ENCODE results near the gene B3GNT8.
"Not testable (repeated sequence)": the region's sequence is repeated elsewhere in the genome, so short reads cannot be mapped to it uniquely, and the experiment has no call there.

B3GNT8 gene

DNA sequence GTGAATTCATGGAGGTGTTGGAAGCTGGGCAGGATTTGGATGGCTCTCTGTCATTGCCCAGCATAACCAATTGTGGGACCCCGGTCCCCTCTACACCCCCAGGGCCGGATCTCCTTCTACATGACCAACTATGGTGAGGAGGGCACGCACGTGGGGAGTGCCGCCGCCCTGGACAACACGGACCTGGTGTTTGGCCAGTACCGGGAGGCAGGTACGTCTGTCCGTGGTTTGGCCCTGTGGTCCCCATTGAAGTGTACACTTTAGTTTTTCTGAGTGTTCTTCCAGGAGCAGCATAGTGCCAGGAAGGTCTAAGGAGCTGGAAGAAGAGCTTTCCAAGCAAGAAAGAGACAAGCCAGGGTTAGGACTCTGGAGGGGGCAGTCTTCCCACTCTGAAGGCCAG lies 13.2 kb downstream of the B3GNT8 start:
- DNase-seq, result no peak

DNA sequence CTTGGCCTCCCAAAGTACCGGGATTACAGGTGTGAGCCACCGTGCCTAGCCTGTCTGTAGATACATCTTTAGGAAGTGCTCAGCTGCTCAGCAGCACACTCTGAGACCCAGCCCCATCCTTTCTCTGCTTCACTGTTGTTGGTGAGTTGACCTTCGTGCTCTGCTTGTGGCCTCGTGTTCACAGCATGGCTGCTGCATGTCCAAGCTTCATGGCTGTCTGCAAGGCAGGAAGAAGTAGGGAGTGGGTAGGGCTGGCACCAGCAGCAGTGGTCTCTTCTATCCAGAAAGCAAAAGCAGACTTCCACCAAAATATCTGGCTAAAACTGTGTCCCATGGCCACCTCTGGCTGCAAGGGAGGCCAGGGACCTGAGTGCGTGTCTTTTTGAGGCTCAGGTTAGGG lies 14.2 kb downstream of the B3GNT8 start:
- DNase-seq, result no peak

DNA sequence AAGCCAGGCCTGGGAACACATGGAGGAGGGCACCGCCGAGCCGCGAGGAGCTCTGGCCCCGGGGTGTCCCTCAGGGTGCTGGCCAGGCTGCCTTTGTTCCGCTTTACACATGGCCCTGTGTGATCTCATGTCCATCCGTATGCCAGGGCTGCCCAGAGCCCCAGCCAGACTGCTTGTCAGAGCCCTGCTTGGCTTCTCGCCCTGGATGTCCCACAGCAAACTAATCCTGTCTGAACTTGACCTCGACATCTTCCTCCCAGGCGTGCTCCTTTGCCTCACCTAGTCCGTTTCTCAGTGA lies 15.3 kb downstream of the B3GNT8 start:
- no peak for DNase-seq

DNA sequence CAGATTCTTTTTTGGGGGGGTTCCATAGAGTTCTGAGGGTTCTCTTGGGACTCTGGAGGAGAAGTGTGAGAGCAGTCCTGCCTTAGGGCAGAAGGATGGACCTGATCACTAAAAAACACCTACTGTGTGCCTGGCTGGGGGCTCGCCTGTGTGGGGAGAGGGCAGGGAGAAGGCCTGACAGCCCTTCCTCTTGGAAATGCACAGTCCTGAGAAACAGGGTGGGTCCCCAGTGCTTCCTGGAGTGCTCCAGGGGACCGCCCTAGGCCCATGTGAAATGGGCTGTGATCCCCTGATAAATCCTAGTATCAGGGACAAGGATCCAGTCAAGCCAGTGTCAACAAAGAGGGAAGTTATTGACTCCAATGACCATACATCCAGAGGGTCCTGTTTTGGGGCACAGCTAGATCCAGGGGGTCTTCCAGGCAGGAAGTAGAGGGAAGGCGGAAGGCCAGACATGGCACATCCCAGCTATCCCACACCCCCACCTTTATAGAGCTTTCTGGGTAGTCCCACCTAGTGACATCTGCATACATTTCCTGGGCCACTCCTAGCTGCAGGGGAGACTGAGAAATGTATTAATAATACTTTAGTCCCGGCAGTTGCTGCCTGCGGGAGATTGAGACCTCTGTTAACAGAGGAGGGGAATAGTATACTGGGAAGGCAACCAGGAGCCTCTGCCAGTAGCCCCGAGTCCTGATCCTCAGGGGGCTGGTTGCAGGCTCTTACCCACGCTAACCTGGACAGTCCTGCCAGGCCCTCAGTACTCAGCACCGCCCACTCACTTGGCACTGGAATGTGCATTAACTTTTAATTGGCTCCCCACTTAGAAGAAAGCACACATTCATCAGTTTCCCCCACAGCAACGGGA lies 15.8 kb downstream of the B3GNT8 start:
- no peak for DNase-seq

DNA sequence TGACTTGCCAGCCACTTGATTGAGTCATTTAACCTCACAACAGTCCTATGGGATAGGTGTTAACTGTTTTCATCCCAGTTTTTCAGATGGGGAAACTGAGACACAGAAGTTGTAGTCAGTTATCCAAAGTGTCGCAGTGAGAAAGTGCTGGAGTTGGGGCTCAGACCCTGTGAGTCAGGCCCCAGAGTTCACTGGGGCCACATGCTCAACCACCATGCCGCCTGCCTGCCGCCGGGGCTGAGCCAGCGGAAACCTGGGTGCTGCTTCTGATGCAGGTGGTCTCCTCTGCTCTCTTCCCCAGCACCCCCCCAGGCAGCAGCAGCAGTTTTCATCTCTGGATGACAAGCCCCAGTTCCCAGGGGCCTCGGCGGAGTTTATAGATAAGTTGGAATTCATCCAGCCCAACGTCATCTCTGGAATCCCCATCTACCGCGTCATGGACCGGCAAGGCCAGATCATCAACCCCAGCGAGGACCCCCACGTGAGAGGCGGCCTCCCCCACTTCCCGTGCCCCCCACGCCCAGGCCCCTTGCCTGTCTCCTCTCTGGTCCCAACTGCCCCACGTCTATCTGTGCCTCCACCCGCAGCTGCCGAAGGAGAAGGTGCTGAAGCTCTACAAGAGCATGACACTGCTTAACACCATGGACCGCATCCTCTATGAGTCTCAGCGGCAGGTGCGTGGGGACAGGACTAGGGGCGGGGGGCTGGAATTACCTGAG lies 16.7 kb downstream of the B3GNT8 start:
- no peak for DNase-seq

DNA sequence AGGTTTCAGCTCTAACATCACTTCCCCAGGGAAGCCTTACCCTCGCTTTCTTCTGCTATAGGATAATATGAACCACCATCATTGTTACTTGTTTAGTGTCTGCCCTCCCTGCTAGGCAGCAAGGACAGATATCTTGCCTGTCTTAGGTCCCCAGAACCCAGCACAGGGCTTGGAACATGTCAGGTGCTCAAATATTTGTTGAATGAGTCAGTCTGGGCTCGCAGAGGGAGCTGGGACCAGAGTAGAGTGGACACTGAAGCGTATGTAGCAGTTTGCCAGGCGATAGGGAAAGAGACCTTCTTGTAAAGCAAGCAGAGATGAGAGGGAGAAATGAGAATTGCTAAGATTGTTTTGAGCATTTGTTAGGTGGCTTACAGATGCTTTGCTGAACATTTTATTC lies 17.9 kb downstream of the B3GNT8 start:
- DNase-seq, result no peak

DNA sequence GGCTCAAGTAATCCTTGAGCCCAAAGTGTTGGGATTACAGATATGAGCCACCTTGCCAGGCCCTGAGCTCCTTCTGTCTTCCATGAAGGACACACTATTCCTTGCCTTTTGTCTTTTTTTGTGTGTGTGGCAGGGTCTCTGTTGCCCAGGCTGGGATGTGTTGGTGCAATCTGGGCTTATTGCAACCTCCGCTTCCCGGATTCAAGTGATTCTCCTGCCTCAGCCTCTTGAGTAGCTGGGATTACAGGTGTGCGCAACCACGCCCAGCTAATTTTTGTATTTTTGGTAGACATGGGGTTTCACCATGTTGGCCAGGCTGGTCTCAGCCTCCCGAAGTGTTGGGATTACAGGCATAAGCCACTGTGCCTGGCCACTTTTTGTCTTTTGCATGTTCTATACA lies 18.3 kb downstream of the B3GNT8 start:
- not testable (repeated sequence) for DNase-seq

DNA sequence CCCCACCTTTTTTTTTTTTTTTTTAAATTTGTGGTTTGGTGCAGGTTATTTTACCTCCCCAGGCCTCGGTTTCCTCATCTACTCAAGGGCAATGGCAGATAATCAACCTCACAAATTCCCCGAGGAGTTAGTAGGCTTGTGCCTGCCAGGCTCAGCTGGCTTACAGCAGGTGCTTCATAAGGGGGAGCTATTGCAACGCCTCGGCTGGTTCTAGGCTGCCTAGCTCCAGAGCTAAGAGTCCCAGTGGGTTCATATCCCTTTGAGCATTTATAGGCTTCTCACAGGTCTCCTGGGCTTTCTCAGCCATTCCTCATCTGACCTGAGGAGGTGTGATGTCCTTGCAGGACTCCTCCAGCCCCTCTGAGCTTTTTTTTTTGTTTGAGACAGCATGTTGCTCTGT lies 18.9 kb downstream of the B3GNT8 start:
- DNase-seq, result no peak

DNA sequence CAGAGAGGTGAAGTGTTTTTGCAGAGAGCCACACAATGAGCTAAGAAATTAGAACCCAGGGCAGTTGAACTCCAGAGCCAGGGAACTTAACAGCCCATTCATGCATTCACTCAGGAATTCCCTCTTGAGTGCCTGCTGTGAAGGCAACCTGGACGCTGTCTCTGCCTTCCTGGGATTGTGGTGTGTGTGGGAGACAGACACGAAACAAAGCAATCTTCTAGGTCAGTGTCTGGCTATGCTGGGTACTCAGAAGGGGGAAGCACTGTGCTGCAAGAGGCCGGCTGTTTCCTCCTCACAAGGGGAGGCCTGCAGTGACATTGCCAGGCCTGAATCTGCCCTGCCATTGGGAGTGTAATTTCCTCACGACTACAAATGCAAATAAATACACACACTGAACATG lies 19.9 kb downstream of the B3GNT8 start:
- DNase-seq, result no peak

DNA sequence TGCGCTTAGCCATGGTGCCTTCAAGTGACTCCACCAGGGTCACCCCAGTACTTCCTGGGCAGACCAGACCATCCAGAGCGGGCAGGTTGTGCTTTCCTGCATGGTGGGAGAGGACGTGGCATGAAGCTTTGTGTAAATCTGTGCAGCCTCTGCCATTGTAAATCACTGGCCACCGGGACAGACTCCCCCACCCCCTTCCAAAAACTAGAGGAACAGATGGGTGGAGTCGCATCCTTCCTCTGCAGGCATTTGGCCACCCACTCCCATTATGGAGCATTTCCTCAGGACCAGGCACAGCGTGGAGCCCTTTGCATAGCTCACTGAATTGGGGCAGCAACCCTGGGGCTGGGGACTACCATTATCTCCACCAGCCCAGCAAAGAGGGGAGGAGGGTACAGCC lies 21.4 kb downstream of the B3GNT8 start:
- no peak for DNase-seq

DNA sequence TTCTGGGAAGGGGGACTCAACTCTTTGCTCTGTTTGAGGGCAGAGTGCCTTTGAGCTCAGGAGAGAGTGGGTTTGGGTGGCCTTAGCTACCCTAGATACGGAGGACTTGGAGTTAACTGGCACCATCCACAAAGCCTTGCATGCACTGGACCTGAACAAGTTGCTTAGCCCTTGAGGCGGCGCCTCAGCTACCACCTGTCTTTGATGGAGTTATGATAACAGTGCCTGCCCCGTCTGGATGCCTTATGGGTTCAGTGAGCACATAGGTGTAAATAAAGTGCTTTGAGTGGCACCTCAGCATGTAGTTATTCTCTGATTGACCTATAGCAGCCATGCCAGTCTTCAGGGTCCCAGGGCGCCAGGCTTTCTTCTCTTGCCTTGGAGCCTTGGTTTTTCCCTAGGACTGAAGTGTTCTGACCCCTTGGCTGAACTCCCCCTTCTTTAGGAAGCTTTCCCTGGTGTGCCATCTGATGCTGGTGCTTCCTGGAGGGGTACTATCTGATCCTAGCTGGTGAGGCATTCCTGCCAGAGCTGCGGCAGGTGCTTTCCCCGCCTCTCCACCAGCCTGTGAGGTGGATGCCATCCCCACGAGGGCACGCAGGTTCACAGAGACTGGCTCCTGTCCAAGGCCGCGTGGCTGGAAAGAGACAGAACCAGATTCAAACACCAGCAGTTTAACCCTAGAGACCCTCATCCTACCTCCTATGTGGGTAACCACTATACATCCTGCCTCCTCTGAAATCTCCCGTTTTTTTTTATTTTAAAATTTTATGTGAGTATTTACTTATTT lies 23.8 kb downstream of the B3GNT8 start:
- no peak for DNase-seq

DNA sequence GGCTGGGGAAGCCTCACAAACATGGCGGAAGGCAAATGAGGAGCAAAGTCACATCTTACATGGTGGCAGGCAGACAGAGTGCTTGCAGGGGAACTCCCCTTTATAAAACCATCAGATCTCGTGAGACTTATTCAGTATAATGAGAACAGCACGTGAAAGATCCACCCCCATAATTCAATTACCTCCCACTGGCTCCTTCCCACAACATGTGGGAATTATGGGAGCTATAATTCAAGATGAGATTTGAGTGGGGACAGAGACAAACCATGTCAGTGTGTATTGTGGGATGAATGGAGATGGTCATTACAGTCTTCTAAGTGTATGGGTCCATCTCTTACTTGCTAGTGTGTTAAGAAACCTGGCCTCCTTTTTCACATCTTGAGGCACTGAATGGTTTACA lies 25.2 kb downstream of the B3GNT8 start:
- DNase-seq, result no peak

DNA sequence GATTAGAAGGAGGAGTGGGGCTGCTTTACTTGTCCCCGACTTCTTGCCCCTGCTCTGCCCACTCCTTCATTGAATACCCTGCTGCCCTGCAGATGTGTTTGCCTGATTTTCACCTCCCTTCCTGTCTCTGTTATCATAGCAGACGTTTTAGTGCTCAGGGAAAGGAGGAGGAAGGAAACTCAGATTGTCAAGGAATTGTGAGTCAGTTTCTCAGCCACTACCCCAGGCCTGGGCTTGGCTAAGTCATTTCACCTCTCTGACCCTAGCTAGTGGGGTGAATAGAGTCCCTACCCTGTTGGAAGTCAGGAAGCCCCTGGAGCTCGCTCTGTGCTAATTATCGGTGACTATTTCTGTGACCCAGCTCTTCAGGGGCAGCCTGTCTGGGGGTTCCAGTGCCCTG lies 25.7 kb downstream of the B3GNT8 start:
- no peak for DNase-seq

DNA sequence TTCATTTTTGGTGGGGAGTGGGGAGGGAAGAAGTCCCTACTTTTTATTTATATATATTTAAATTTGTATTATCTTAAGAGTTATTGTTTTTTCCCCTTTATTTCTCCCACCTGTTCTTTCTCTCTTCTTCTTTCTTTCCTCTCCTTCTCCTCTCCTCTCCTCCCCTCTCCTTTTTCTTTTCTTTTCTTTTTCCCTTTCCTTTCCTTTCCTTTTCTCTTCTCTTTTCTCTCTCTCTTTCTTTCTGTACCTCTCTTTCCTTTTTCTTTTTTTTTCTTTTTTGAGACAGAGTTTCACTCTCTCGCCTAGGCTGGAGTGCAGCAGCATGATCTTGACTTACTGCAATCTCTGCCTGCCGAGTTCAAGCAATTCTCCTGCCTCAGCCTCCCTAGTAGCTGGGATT lies 27.6 kb downstream of the B3GNT8 start:
- DNase-seq, result no peak

DNA sequence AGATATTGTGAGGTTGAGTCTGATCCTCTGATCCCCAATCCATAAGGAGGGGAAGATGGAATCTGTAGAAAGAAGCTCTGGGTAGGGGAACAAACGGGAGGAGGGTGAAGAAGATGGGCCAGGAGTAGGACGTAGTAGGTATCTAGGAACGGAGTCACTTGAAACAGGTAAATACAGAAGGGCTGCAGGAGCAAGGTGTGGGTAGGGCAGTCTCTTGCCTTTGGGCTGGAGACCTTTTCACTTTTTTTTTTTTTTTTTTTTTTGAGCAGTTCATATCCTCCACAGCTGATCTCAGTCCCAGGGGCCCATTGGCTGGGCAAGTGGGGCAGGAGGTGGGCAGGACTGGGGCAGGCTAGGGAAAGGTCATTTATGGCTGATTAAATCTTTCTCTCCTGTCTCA lies 28.1 kb downstream of the B3GNT8 start:
- no peak for DNase-seq

DNA sequence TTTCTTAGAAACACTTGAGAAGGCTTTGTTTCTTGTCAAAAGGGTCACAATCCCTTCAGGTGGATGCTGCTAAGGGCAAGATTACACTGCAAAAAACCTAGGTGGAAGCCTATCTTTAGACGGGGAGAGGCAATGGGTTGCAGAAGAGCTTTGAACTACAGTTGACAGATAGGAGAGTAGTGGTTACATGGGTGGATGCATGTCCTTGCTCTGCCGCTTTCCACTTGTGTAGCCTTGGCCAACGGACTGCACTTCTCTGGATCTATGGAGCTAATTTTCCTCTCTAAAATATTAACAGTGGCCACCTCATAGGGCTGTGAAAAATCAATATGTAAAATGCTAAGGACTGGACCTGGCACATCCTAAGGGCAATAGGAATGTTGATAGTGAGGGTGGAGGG lies 28.6 kb downstream of the B3GNT8 start:
- DNase-seq, result no peak

DNA sequence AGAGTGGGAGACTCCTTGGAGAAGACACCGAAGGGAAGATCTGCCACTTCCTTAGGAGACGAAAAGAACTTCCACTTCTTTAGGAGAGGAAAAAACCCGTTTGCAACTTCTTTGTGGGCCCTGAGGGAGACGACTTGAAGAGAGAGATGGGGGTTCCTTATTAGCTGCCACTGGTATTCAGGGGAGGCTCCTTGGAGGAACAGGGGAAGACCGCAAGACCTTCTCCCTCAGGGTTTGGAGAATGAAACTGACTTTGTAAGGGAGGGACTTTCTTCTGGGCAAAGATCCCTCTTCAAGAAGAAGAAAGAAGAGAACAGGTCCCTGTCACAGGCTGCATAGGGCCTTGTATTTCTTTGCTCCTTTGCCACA lies 29.1 kb downstream of the B3GNT8 start:
- no peak for DNase-seq

DNA sequence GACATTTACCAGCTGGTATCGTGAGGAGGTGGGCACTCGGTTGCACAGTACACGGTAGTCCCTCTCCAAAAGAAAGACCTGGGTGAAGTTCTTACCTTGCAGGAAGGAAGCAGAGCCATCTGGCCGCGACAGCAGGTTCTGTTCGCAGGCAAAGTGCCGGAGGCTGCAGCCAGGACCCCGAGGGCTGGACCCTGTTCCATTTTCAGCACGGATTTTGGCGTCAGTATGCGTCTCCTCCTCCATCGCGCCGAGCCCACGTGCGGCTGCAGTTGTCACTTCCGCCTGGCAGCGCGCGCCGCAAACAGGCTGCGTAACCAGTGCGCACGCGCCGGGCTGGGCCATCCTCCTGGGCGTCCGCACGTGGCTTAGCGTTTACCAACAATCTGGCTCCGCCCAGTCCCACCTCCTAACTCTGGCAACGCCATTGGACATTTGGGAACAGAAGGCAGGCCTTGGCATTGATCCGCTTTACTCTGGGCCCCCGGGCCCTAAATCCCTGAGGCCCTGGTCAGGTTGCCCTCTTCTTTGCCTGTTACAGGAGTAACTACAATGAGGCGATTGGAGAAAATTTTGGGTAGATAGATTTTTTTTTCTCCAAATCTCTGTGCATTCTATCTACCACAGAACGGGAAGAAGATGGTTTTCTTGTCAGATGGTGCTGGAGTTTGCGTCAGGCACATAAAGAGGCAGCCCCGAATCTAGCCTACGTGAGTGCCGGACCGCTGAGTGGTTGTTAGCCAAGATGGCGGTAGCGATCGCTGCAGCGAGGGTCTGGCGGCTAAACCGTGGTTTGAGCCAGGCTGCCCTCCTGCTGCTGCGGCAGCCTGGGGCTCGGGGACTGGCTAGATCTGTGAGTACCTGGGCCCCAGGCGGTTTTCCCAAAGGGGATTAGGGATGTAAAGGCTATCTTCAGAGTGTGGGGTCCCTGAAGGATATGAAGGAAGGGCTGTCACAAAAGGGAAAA lies 29.8 kb downstream of the B3GNT8 start, which contains the start of the genes BCKDHA and EXOSC5:
Gene BCKDHA, plus strand, starts transcription at position 733 of the 964 bp plus-strand sequence. Its CDS starts 10 bp downstream, at position 743.
Gene EXOSC5, minus strand, starts transcription at position 274 of the 964 bp plus-strand sequence. Its CDS starts 31 bp downstream, at position 243.
- peak; percentile 99 for DNase-seq

DNA sequence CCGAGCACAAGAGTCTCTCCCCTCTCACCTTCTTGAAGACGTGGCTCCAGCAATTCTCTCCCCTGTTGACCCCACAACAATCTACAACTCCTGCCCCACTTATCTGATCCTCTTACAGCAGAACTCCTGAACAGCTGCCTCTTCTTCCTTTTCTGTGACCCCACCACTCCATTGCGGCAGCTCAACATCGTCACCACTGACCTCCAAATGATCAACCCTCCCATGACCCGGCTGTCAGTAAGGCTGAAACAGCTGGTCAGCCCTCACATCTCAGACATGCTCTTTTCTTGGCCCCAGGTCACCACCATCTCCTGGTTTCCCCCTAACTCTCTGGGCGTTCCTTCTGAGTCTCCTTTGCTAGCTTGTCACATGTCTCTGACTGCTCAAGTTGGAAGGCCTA lies 31.8 kb downstream of the B3GNT8 start:
- no peak for DNase-seq

DNA sequence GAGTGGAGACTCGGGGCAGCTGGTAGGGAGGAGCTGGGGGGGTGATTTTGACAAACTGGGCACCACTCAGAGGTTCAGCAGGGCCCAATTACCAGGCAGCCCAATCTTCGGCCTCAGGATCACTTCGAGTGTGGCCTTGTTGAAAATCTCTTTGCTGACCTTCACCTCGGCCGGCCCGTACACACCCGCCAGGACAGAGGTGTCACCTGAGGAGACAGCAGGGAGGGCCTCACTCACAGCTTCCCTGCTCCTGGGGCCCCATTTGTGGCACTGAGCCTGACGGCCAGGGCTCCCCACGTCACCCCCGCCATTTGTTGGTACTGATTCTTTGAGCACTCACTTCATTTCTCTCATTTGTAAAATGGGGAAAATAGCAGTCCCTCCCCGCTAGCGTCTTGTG lies 34.4 kb downstream of the B3GNT8 start:
- no peak for DNase-seq

DNA sequence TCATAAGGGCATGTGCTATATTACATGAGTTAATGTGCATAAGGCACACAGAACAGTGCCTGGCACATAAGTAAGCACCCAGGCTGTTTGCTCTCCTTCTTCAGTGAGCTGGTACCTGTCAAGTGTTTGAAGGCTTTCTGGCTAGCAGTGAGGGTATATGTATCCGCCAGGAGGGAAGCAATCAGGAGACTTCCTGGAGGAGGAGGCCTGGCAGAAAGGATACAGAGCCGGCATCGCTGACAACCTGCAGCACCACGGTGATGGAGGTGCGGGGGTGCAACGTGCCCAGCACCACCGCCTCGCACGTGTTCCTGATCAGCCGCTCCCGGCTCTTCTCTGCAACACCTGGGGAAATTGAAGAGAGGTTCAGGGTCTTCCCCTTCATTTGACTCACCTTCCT lies 35.6 kb downstream of the B3GNT8 start:
- no peak for DNase-seq

DNA sequence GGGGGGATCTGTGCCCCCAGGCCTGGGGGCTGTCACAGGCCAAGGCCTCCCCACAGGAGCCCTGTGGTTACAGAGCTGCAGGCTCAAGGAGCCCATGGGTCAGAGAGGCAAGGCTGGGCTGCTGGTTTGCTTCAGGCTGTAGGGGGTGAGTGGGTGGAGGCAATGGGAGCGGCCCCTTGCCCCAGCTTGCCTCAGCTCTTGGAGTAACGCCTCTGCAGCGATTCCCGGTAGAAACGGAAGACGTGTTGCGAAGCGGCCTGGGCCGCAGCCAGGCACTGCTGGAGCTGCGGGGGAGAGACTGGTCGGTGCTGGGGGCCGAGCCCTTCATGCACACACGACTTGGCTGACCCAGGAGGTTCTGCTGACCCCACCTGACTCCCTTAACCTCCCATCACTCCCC lies 40.7 kb downstream of the B3GNT8 start:
- no peak for DNase-seq

DNA sequence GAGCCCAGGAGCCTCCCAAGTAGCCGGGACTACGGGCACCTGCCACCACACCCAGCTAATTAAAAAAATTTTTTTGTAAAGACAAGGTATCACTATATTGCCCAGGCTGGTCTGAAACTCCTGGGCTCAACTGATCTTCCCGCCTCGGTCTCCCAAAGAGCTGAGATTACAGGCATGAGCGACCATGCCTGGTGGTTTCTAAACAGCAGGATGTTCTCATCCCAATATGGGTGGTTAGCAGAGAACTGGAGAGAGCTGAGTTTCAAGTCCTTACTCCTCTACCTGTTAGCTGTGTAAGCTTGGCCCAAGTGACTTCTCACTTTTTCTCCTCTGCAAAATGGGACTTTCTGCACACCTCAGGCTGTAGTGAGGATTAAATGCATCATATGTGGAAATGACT lies 42.8 kb downstream of the B3GNT8 start:
- no peak for DNase-seq
